CD4-positive, CD25-positive, alpha-beta regulatory T cell (primary cell): ENCODE measurements around the gene RIN2. TPM values are rescaled to one million over a fixed set of nuclear protein-coding genes. Genes with fewer than 3 reads are reported as not detected.
A peak's percentile ranks its signal among the peaks of the same experiment; 100 is the strongest.

Experiments used
- ATAC-seq, 2 donors: fragments of 150-1000 bp; cut with Tn5 transposase; one replicate each; pipeline ENCODE4 v1.10.0; 2021; ENCODE audit warnings: low read depth in 2 of 2, moderate number of reproducible peaks in 2 of 2, moderate library complexity in 1 of 2
- DNase-seq, 3 donors: peaks; one replicate each; pipeline versions ENCODE4 v3.0.0 to v3.0.0-alpha.2; 2012 to 2022; ENCODE audit warnings: mixed read lengths in 1 of 3
- H3K27ac ChIP-seq: one replicate; pipeline ENCODE4 v1.7.0; 2013; ENCODE audit warnings: mild to moderate bottlenecking, low read length; ENCODE audit not compliant: insufficient read depth, poor library complexity, severe bottlenecking
- H3K27me3 ChIP-seq: one replicate; pipeline ENCODE4 v1.7.0; 2013; ENCODE audit warnings: low read length; ENCODE audit not compliant: control insufficient read depth, insufficient read depth
- H3K36me3 ChIP-seq: one replicate; pipeline ENCODE4 v1.7.0; 2013; ENCODE audit warnings: mild to moderate bottlenecking, low read length, moderate library complexity; ENCODE audit not compliant: control insufficient read depth, insufficient read depth
- H3K4me1 ChIP-seq: 2 replicates; pipeline ENCODE4 v1.7.0; 2013; ENCODE audit warnings: mild to moderate bottlenecking, low read length; ENCODE audit not compliant: insufficient read depth, control insufficient read depth, poor library complexity, severe bottlenecking
- H3K4me3 ChIP-seq: one replicate; pipeline ENCODE4 v1.7.0; 2013; ENCODE audit warnings: low read depth, mild to moderate bottlenecking, low read length, moderate library complexity
- H3K9me3 ChIP-seq, 2 experiments: 1 replicate in 1 of 2; 2 replicates in 1 of 2; pipeline ENCODE4 v1.7.0; 2013; ENCODE audit warnings: low read length in 2 of 2, mild to moderate bottlenecking in 1 of 2, moderate library complexity in 1 of 2; ENCODE audit not compliant: control insufficient read depth in 2 of 2
- H3K27ac Mint-ChIP-seq, 3 donors: one replicate each; pipeline ENCODE4 v1.8.0; 2020 to 2022; ENCODE audit warnings: mild to moderate bottlenecking in 3 of 3, mixed read lengths in 3 of 3, moderate library complexity in 2 of 3
- H3K27me3 Mint-ChIP-seq: one replicate; pipeline ENCODE4 v1.8.0; 2022; ENCODE audit warnings: mild to moderate bottlenecking, mixed read lengths
- H3K36me3 Mint-ChIP-seq: one replicate; pipeline ENCODE4 v1.8.0; 2020; ENCODE audit warnings: mixed read lengths
- H3K4me1 Mint-ChIP-seq, 4 donors: one replicate each; pipeline ENCODE4 v1.8.0; 2020 to 2022; ENCODE audit warnings: mixed read lengths in 4 of 4, mild to moderate bottlenecking in 1 of 4
- H3K4me3 Mint-ChIP-seq, 4 donors: one replicate each; pipeline ENCODE4 v1.8.0; 2020 to 2022; ENCODE audit warnings: mild to moderate bottlenecking in 4 of 4, mixed read lengths in 4 of 4, moderate library complexity in 3 of 4
- H3K9me3 Mint-ChIP-seq, 7 donors: one replicate each; pipeline ENCODE4 v1.8.0; 2020 to 2022; ENCODE audit warnings: mixed read lengths in 7 of 7, mild to moderate bottlenecking in 3 of 7, moderate library complexity in 2 of 7
- polyA plus RNA-seq, 4 donors: library from polyadenylated mRNA; unstranded; fragments of 300-500 nt; fragmentation: Illumina TruSeq; gene quantifications; one replicate each; pipeline ENCODE4 v1.2.3, GENCODE V29; 2021
- total RNA-seq: library from RNA; stranded (reverse); gene quantifications from one replicate; pipeline ENCODE4 v1.2.3, GENCODE V29; 2022

RIN2 gene
- total and polyA plus RNA-seq, 5 donors from 2014 or later: 0.57 TPM; not detected in 4

- no peak for ATAC-seq
- H3K27me3 ChIP-seq: no peaks in the 10 kb centered on the region
- no peak overlapping the region for H3K27ac ChIP-seq
- Mint-ChIP-seq H3K27me3 (no peaks in the 10 kb centered on the region), H3K4me1 (no peaks in the 10 kb centered on the region), H3K36me3 (no peaks in the 10 kb centered on the region), H3K27ac (no peak overlapping the region), H3K9me3 (peaks cover 0 to 5% (median 0%) of the 10 kb centered on the region in 7 donors), H3K4me3 (no peak overlapping the region)
- H3K36me3 ChIP-seq: no peaks in the 10 kb centered on the region
- DNase-seq: no peak
- H3K4me3 ChIP-seq: no peak overlapping the region
- no peaks in the 10 kb centered on the region for H3K9me3 ChIP-seq
- H3K4me1 ChIP-seq: no peaks in the 10 kb centered on the region
These were observed 11.4 kb downstream of the RIN2 start for GRCh38 chr20:19769507-19769906.

DNA sequence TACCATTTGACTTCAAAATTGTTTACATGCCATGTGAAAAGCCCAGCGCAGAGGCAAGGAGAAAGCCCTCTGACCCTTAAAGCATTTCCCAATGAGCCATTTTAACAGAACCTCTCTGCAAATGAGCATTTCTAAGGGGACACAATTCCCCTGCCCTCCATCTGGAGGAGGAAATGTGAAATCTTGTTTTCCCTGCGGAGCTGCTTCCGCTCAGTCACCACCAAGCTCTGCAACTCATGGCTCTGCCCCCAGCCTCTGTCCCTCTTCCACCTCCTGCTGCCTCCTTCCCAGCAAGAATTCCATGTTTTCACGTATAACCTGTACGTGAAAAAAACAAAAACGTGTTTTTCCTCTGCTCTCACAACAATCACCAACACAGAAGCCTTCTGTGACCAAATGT lies 12.3 kb downstream of the RIN2 start:
- no peaks in the 10 kb centered on the region for H3K27me3 Mint-ChIP-seq
- no peak overlapping the region for H3K4me3 Mint-ChIP-seq
- Histone ChIP-seq H3K27me3 (no peaks in the 10 kb centered on the region), H3K4me3 (no peak overlapping the region), H3K9me3 (no peaks in the 10 kb centered on the region), H3K4me1 (no peaks in the 10 kb centered on the region), H3K36me3 (no peaks in the 10 kb centered on the region), H3K27ac (no peak overlapping the region)
- H3K27ac Mint-ChIP-seq: no peak overlapping the region
- H3K4me1 Mint-ChIP-seq: no peaks in the 10 kb centered on the region
- DNase-seq: no peak
- peaks cover 0 to 5% (median 0%) of the 10 kb centered on the region in 7 donors for H3K9me3 Mint-ChIP-seq
- no peaks in the 10 kb centered on the region for H3K36me3 Mint-ChIP-seq
- ATAC-seq: no peak

GRCh38 chr20:19771031-19771430 lies 13.0 kb downstream of the RIN2 start:
- Mint-ChIP-seq H3K27ac (no peak overlapping the region), H3K4me1 (no peaks in the 10 kb centered on the region), H3K9me3 (peaks cover 0 to 5% (median 0%) of the 10 kb centered on the region in 7 donors), H3K4me3 (no peak overlapping the region), H3K36me3 (no peaks in the 10 kb centered on the region), H3K27me3 (no peaks in the 10 kb centered on the region)
- Histone ChIP-seq H3K4me3 (no peak overlapping the region), H3K4me1 (no peaks in the 10 kb centered on the region), H3K9me3 (no peaks in the 10 kb centered on the region), H3K27ac (no peak overlapping the region), H3K27me3 (no peaks in the 10 kb centered on the region), H3K36me3 (no peaks in the 10 kb centered on the region)
- ATAC-seq: no peak
- no peak for DNase-seq

GRCh38 chr20:19773471-19773870 lies 15.4 kb downstream of the RIN2 start:
- Histone ChIP-seq H3K9me3 (no peaks in the 10 kb centered on the region), H3K4me1 (no peaks in the 10 kb centered on the region), H3K27me3 (no peaks in the 10 kb centered on the region), H3K4me3 (no peak overlapping the region), H3K27ac (no peak overlapping the region), H3K36me3 (no peaks in the 10 kb centered on the region)
- Mint-ChIP-seq H3K9me3 (no peaks in the 10 kb centered on the region), H3K4me1 (no peaks in the 10 kb centered on the region), H3K27me3 (peaks cover under 1% of the 10 kb centered on the region), H3K4me3 (no peak overlapping the region), H3K27ac (peak overlapping the region in 1 of 3 donors; percentile 69), H3K36me3 (no peaks in the 10 kb centered on the region)
- ATAC-seq (no peak), DNase-seq (no peak)

- Histone ChIP-seq H3K27ac (no peak overlapping the region), H3K9me3 (no peaks in the 10 kb centered on the region), H3K4me1 (no peaks in the 10 kb centered on the region), H3K4me3 (no peak overlapping the region), H3K36me3 (no peaks in the 10 kb centered on the region), H3K27me3 (no peaks in the 10 kb centered on the region)
- Mint-ChIP-seq H3K27ac (no peak overlapping the region), H3K27me3 (peaks cover 7% of the 10 kb centered on the region), H3K4me1 (no peaks in the 10 kb centered on the region), H3K9me3 (no peaks in the 10 kb centered on the region), H3K36me3 (no peaks in the 10 kb centered on the region), H3K4me3 (no peak overlapping the region)
- DNase-seq: no peak
- ATAC-seq: no peak
These were observed 16.3 kb downstream of the RIN2 start for GRCh38 chr20:19774135-19774933.

DNA sequence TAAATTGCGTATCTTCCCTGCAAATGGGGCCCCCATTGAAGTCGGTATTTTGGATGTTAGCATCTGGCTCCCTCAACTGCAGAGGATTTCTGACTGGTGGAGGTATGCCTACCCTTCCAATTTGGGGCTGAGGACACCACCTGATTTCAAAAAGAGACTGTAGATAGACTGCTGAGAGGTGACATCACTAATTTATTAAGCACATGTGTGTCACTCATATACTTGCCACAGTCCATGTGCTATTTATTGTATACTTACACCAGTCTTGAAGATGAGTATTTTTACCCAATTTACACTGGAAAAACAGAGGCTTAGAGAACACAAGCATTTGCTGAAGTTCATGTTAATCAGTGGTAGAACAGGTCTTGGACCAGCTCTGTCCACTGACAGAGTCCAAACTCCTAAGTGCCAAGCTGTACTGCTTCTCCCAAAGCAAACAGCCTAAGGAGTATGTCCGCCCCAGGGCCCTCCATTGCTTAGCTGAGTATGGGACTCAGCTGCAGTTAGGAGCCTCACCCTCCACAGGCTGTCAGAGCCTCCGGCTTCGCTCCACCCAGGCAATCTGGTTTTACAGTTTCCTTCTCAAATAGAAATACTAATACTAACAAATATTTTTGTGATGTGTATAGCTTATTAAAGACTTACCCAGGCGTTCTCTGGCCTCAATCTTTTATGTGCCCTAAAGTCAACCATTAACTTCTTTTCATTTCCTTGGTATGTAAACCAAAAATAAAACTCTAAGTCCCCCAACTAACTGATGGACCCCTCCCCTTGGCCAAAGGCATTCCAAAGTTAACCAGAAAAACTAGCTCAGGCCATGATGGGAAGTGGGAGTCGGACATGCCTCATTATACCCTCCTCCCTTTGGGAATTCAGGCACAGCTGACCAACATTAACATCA lies 17.5 kb downstream of the RIN2 start:
- peaks cover 7% of the 10 kb centered on the region for H3K27me3 Mint-ChIP-seq
- Histone ChIP-seq H3K4me3 (no peak overlapping the region), H3K36me3 (no peaks in the 10 kb centered on the region), H3K27me3 (no peaks in the 10 kb centered on the region), H3K9me3 (no peaks in the 10 kb centered on the region), H3K4me1 (no peaks in the 10 kb centered on the region), H3K27ac (no peak overlapping the region)
- no peaks in the 10 kb centered on the region for H3K9me3 Mint-ChIP-seq
- H3K27ac Mint-ChIP-seq: no peak overlapping the region
- H3K36me3 Mint-ChIP-seq: no peaks in the 10 kb centered on the region
- no peak for ATAC-seq
- H3K4me3 Mint-ChIP-seq: no peak overlapping the region
- no peaks in the 10 kb centered on the region for H3K4me1 Mint-ChIP-seq
- DNase-seq: no peak

DNA sequence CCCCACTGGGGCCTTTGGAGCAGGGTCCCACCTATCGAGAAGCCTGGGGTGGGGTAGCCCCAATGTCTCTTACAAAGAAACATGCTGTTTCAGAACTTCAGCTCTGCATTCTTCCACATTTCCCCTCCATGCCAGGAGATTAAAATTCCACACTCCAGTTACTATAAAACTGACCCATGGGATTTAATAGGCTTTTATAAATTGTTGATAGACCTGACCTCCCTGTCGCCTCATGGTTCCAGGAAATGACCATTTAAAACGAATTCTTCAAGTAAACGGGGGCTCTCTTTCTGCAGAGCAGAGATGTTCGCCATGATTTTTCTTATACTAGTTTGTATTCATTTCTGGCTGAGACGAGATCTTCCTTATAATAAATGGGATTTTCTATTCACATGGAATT lies 19.3 kb downstream of the RIN2 start:
- H3K9me3 ChIP-seq: no peaks in the 10 kb centered on the region
- H3K27me3 ChIP-seq: peaks cover 3% of the 10 kb centered on the region
- Mint-ChIP-seq H3K27me3 (peaks cover 7% of the 10 kb centered on the region), H3K27ac (no peak overlapping the region), H3K9me3 (no peaks in the 10 kb centered on the region), H3K4me1 (no peaks in the 10 kb centered on the region), H3K36me3 (no peaks in the 10 kb centered on the region), H3K4me3 (no peak overlapping the region)
- H3K27ac ChIP-seq: no peak overlapping the region
- H3K4me3 ChIP-seq: no peak overlapping the region
- ATAC-seq (no peak), DNase-seq (no peak)
- no peaks in the 10 kb centered on the region for H3K36me3 ChIP-seq
- H3K4me1 ChIP-seq: no peaks in the 10 kb centered on the region
